ENCODE measurements around the gene ZBTB20. TPM values are rescaled to one million over a fixed set of nuclear protein-coding genes. Genes with fewer than 3 reads are reported as not detected.

The ZBTB20 gene
- total RNA-seq, 1 donor from 2014 or later, result 84.2 TPM

DNA sequence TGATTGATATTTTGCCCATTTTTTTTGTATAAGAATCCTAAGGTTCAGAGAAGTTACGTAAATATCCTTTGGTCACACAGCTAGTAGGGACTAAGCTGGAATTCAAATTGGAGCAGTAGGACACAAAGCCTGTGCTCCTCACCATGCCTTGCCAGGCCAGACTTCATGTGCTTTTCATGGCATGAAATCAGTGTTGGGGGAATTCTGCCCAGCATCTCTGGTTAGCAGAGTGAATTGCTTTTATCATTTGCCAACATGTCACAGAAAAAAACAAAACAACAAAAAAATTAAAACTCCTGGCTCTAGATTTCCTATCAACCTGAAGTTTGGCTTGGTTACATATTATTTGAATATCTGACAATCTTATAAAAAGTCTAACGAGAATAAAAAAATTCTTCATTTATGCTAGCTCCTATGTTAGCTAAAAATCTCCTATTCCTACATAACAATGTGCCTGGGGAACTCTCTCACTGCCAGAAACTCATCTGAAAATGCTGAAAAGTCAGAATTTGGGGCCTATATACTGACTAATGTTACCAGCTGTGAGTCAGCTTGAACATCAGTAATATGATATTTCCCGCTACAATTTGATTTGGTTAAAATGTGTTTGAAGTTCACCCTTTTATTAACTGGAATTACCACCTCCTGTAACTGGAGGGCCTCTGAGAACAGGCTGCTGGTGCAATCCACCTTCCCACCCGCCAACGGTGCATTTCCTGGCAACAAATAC is 711.5 kb downstream of the ZBTB20 start:
- intact Hi-C loops (cut with DNase I), result no loop called here
- DNase-seq (ENCODE audit: low spot score), result no peak

DNA sequence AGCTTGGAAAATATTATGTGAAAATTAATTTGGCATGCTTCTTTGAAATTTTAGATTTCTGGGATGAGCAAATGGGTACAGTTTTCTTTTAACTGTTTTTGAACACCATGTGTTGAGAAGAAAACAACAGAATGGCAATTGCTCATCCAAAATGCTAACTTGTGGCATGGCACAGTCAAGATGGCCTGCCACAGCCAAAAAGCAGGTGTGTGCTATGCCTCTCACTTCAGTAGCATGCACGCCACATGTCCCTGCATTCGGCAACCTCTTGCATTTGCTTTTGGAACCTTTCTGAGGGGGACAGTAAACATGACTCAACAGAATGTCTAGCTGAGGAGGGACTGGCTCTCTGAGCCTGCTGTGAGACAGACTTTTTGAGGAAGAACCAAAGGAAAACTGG is 714.8 kb downstream of the ZBTB20 start:
- DNase-seq (ENCODE audit: low spot score), result no peak
- intact Hi-C loops (cut with DNase I), result no loop called here

DNA sequence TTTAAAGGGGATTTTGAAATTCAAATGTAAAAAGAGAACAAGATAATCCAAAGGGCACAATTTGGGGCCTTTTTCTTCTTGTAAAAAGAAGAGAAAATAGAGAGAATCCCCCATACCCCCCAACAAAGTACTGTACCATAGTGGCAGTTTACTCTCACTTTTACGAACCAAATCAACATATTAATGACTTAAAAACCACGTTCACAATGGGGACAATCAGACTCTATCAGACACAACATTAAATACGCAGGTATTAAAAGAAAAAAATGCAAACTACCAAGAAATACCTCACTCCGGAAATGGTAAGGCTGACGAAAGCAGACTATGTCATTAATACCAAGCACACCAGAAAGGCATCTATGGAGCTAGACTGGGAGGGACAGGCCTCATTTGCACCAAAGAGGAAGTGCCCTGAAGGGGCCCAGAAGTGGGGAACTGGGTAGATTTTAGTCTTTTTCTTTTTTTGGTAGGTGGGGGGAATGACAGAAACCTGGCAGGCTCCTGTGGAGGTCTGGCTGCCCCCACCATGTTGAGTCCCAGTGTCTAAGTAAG is 719.0 kb downstream of the ZBTB20 start:
- no peak for DNase-seq (ENCODE audit: low spot score)
- intact Hi-C loops (cut with DNase I), result no loop called here

DNA sequence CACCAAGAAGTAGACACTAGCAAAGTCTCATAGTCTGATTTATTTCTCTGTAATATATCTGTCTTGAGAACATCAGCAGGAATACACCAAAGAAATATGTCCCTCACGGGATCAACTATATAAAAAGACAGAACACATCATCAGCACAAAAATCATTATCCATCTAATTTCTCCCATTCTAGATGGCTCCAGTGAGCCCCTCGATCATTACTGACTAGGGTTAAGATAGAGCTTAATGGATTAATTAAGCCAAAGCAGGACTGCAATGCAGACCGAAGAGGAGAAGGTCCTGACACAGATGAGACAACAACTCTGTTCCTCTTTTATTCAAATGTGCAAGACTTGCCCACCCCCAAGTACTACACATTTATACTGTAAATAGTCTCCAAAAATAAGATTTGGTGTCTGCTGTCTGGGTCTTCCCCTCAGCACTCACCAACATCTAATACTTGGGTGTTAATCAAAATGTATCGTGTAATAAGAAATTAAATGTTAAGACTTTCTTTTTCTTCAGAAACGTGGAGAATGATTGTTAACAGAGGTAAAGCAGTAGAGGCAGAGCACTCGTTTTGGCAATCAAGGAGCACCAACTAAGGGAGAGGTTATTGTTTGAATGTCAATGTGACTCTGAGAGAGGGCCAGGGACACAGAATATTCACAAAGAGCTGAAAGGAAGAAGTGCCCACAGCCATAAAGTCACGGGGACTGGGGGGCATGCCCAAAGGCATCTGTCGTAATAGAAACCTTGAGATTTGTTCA is 719.6 kb downstream of the ZBTB20 start:
- no peak for DNase-seq (ENCODE audit: low spot score)
- intact Hi-C loops (cut with DNase I), result no loop called here

DNA sequence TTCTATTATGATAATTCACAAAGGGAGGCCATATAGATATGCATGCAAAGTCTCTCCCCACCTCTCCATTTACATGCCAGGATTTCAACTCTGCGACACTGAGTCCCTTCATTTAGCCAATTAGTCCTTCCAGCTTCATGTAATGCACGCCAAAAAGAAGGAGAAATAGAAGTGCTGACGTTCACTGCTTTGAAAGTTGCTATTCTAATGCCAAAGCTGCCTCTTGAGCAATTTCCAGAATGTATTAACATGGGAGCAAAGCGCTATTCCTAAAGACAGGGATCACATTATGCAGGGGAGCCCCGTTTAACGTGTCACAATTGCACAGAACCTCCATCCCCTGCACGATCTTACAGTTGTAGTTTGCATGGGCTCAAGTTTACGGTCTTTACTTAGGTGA is 722.8 kb downstream of the ZBTB20 start:
- intact Hi-C loops (cut with DNase I), result no loop called here
- no peak for DNase-seq (ENCODE audit: low spot score)

DNA sequence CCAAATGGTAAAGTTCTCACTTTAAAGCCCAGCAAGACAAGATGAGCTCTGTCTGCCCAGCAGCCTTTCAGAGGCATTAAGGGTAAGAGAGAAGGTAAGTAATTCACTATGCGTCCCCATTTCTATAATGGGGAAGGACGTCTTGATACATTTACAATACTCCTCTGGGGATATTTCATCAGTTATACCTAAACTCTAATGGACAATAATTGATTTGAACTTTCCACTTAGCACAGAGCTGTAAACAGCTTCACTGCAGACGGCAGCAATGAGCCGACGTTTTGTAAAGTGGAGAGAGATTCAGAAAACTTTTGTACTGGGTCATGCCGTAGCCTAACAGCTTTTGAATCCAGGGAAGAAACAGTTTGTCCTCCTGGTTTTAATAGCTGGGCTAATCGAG is 725.9 kb downstream of the ZBTB20 start:
- DNase-seq (ENCODE audit: low spot score), result no peak
- intact Hi-C loops (cut with DNase I), result no loop called here

DNA sequence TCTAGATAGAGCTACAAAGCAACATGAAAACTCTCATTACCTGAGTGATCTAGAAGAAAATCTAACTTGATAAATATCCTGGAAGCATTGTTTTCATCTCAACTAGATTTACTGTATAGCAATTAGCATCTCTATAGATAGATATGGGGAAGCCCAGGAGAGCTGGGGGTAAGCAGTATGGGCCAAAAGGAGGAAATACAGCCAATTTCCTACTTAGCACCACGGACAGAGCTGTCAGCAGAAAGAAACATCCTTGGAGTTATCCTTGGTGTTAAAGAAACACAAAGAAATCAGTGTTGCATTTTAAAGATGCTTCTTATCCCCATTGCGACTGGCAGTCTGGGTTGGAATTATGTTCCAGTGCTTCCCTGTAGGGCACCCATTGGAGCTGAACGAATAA is 727.0 kb downstream of the ZBTB20 start:
- intact Hi-C loops (cut with DNase I), result no loop called here
- DNase-seq (ENCODE audit: low spot score), result no peak

DNA sequence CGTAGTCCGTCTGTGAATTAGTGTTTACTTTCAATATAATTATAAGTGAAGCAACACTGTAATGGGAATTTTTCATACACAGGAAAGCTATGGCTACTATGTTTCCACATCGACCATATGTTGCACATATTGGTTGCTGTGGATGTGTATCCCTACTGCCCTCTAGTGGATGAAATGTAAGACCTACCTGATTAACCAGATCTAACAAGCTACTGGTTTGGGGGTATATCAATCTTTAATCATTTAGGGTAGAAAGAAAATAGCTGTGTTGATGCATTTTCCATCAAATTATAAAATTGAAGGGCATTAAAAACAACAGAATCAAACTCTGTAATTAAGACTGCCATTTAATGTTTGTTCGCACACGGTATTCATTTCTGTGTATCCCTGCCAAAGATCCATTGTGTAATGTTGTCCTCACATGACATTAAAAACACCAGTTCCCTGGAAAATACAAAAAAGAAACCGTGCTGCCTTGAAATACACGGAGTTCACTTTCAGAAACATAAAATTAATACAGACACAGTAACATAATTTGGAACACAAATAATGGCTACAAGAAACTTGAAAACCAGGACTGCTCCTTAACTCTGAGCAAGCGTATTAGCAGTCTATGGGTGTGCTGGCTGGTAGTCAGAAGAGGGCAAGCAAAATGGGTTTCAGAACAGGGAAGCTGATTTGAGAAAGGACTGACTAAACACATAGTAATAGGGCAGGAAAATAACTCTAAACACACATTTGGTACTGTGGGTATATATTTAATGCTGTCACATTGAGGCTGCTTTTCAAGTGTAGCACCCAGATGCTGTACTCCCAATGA is 728.2 kb downstream of the ZBTB20 start:
- intact Hi-C loops (cut with DNase I), result loop anchor here (2.0 kb wide), 1 partner anchor 36 kb away; no protein-coding TSS in a partner anchor
- DNase-seq (ENCODE audit: low spot score), result no peak

DNA sequence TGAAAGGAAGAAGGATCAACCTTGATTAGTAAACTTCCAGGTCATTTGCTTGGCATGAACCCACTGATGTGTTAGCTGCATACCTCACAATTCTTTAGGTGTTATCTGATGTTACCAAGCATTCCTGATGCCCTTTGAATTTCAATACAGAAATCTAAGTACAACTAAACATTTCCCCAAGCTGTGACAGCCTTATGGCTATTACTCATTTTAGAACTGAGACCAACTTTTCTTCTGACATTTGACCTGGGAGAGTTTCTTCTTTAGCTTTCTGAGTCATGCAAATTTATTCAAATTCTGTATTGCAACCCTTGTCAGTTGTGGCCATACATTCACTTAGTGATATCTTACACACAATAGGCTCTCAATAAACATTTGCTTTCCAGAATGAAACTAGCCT is 729.0 kb downstream of the ZBTB20 start:
- no peak for DNase-seq (ENCODE audit: low spot score)
- intact Hi-C loops (cut with DNase I), result loop anchor here (2.0 kb wide), 1 partner anchor 35 kb away; no protein-coding TSS in a partner anchor

DNA sequence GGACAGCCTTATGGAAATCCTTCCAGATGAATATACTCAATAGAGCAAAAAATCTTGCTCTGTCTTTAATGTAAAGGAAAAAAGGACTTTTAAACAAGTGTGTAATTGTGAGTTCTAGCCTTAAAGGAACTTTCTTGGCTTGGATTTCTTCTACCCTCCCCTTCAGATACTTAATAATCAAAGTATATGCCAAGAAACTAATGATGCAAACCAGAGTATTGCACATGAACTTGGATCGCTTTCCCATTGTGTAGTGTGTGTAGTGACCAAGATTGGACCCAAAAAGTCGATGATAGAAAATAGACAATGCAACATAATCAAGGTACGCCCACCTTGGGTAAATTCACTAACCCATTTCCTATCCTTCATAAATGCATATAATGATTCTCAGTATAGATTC is 729.4 kb downstream of the ZBTB20 start:
- DNase-seq (ENCODE audit: low spot score), result no peak
- intact Hi-C loops (cut with DNase I), result loop anchor here (2.0 kb wide), 1 partner anchor 35 kb away; no protein-coding TSS in a partner anchor

DNA sequence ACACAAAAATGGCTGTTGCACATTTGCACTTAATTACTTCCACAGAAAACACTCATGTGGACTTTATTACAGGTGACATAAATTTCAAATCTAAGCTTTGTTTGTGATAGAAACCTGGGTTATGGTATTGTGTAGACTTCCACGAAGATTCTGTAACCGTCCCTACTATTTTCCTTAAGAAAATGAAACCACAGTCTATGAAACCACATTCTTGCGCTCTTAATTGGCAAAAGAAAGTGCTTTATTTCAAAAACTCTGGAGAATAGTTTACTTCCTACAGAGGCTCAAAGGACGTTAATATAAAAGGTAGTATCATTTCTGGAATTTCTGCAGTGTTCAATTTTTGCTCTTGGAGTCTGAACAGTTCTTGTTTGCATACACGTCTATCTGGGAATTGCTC is 729.8 kb downstream of the ZBTB20 start:
- intact Hi-C loops (cut with DNase I), result no loop called here

DNA sequence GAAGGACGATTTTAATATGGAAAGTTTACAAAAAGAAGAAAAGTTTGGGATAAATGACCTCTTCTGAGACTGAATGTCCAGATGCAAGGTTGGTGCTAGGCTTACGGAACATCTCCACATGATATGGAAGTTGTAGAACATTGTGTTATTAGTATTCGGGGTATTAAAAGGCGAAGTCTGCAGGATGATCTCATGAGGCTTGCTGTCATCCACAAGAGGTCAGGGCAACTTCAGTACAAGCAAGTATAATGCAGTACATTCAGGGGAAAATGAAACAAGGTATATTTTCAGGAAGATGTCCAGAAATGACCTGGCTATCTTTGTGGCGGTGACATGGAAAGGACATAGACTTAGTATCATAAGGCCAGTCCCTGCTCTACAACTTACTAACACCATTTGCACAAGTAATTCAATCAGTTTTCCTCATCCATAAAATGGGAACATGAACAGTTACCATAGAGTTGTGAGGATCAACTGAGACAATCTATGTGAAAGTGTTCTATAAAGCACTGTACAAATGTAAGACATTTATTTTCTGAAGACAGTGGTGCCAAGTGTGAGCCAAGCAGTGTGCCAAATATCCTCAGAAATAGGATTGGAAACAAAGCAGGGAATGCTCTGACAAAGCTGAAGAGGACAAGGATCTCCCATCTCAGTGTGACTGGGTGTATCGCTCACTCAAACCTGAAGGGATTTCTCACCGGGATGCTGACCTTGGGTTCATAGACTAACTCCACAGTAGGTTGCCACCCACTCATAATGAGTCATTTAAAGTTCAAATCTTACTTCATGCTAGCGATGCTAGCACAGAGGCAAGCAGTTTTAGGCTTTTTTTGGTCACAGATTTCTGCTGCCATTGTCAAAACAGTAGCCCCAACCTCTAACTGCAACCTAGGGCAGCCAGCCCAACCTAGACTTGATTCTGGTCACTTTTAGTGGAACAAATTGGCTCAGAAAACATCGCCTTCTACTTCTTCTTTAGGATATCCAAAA is 735.0 kb downstream of the ZBTB20 start:
- DNase-seq (ENCODE audit: low spot score), result no peak
- intact Hi-C loops (cut with DNase I), result loop anchor here (5.0 kb wide), 1 partner anchor 40 kb away; no protein-coding TSS in a partner anchor

More for the DNA sequence above, 729.8 kb downstream of the ZBTB20 start:
- no peak for DNase-seq (ENCODE audit: low spot score)

DNA sequence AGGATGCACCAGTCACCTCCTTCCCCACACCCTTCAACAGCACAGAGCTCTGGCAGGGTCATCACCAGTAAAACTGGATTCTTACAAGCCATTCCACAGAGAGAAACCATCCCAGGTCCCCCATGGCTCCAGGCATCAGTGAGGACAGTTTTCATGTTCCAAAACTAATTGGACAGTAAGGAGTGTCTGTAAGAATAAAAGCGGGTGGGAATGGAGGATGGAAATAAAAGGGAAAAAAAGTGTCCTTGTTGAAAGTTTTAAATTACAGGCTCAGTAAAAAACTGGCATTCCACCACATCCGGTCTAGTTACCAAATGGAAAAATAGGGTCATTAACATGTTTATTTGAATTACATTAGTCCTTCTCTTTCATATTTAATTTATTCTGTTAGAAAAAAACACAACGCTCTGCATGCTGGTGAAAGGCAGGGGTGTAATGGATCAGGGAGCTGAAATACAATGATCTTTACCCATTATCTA is 735.9 kb downstream of the ZBTB20 start:
- no peak for DNase-seq (ENCODE audit: low spot score)
- intact Hi-C loops (cut with DNase I), result loop anchor here (5.0 kb wide), 1 partner anchor 41 kb away; no protein-coding TSS in a partner anchor

DNA sequence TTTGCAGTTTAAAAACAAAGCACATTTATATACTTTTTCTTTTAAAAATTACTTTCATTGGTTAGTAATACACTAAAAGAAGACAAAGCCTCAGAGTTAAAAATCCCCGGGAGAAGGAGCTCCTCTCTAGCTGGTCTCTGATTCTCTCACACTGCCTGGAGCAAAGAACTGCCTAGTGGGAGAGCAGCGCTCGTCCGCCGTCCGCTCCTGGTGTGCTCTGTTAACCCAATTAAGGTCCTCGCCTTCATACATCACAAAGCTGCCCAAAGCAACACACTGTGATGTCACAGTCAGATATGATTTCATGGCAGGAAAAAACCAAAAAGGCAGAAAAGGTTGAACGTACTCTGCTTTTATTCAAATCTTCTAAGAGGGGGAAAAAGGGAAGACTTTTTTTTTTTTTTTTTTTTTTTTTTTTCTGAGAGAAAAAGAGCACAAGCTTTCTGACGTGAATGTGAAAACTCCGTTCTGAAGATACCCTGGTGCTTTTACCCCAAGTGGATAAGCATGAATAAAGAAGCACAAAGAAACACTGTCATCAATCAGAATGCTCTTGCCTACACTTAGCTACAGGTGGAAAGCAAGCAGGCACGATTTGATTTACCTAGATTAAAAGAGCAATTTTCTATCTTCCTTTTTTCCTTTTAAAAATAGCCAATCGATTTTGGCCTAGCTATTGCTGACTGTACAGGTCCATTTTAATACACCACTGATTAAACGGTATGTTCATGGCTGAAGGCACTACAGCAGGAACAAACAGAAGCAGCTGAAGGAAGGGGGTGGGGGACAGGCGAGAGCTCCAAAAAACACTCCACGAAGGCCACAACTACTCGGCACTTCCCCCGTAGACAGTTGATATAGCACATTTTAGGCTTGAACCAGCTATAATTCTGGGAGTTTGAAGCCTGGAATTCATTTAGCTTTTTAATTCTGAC is 738.1 kb downstream of the ZBTB20 start:
- DNase-seq (ENCODE audit: low spot score), result no peak
- intact Hi-C loops (cut with DNase I), result no loop called here

DNA sequence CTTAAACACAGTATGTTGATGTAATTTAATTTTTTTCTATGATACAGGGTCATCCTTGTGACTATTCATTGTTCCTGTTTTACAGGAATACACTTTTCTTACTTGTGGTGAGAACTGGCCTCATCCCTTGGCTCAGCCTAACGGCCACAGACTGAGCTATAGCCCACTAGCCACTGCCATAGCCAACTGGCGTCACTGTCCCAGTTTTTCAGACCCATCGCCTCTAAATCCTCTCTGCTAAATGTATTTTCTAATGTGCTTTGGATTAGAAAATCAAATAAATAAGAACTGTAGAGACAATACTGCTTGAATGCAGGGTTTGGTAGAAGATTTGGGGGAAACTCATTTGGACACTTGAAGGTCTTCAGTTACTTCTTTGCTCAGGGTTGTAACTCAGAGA is 740.2 kb downstream of the ZBTB20 start:
- DNase-seq (ENCODE audit: low spot score), result no peak
- intact Hi-C loops (cut with DNase I), result no loop called here

DNA sequence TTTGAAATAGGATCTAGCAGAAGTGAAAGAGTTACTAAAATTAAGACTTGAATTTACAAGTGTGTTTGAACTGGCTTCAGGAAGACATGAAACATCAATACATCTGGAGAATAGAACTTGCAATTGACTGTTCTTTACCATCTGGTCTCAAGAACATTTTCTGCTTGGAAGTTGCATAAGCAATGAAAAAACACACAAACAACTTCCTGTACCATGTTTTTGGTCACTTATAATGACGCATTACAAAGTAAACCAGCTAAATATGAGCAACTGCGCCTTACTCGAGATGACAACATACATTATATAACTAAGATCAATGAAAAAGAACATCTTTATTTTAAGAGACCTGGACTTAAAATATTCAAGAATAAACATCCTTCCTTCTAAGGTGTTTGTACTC is 740.8 kb downstream of the ZBTB20 start:
- intact Hi-C loops (cut with DNase I), result no loop called here
- DNase-seq (ENCODE audit: low spot score), result no peak

DNA sequence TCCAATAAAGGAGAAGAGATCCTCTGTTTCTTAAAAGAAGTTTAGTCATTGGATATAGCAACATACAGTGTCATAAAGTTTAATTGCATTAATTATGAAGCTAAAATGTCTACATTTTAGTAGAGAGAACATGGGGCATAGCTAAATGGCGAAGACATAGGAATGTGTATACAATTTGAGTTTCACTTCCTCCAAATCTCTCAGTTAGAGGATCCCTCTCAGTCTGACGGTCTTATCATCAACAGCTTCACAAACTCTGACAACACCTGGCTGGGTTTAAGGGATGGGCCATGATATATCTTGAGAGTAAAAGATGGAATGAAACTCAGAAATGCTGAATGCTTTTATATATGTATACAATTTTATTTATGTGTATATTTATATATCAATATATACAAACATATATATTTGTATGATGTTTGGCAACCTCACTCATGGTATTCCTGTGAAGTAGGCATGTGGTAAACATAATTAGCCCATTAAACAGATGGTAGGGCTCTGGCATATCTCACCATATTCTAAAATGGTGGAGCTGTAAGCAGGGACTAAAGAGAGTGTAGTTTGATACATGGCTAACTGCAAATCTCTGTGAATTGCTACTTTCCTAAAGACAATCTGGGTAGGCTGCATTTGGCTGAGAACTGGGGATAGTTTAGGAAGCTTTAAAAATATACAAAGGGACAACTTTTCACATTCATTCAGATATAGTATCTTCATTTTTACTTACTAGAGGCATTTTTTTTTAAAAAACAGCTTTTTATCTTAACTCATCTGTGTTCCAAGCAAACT is 741.7 kb downstream of the ZBTB20 start:
- DNase-seq (ENCODE audit: low spot score), result no peak
- intact Hi-C loops (cut with DNase I), result no loop called here
